Suprapubic skin (tissue), 4 donors: ENCODE measurements around the gene CDH8. TPM values are rescaled to one million over a fixed set of nuclear protein-coding genes. Genes with fewer than 3 reads are reported as not detected.

Source experiments
- DNase-seq, 2 donors: peaks; one replicate each; pipeline ENCODE4 v3.0.0-alpha.2; 2019; ENCODE audit warnings: low spot score in 2 of 2
- H3K27ac ChIP-seq: fragments of 200-600 bp; sonication (generic); one replicate; pipeline ENCODE4 v1.5.1; 2019
- H3K27me3 ChIP-seq: fragments of 200-600 bp; sonication (generic); one replicate; pipeline ENCODE4 v1.5.1; 2019
- H3K36me3 ChIP-seq: fragments of 200-600 bp; sonication (generic); one replicate; pipeline ENCODE4 v1.5.1; 2019
- H3K4me1 ChIP-seq: fragments of 200-600 bp; sonication (generic); one replicate; pipeline ENCODE4 v1.5.1; 2019
- H3K4me3 ChIP-seq: fragments of 200-600 bp; sonication (generic); one replicate; pipeline ENCODE4 v1.5.1; 2019; ENCODE audit warnings: mild to moderate bottlenecking
- H3K9me3 ChIP-seq: fragments of 200-600 bp; sonication (generic); one replicate; pipeline ENCODE4 v1.5.1; 2019
- EP300 ChIP-seq: sonication (generic); formaldehyde crosslinking; IDR thresholded peaks from one replicate; pipeline ENCODE4 v1.6.1; 2017; ENCODE audit warnings: antibody characterized with exemption
- POLR2A ChIP-seq, 2 donors: fragments of 450-650 bp; IDR thresholded peaks; one replicate each; pipeline ENCODE4 v1.6.1; 2017; ENCODE audit warnings: antibody characterized with exemption in 2 of 2, mild to moderate bottlenecking in 2 of 2, moderate library complexity in 2 of 2
- POLR2AphosphoS5 ChIP-seq, 3 donors: sonication (generic); formaldehyde crosslinking; IDR thresholded peaks; one replicate each; pipeline ENCODE4 v1.6.1; 2017; ENCODE audit warnings: antibody characterized with exemption in 3 of 3
- WGBS: methylation state at CpG from one replicate; pipeline ENCODE4 v1.1.5; 2018; 5-methylcytosine and 5-hydroxymethylcytosine counted together
- total RNA-seq, 4 donors: library from RNA; depleted of rRNA; stranded (reverse); fragments of >200 nt; gene quantifications; one replicate each; pipeline ENCODE4 v1.1.0, GENCODE V29; 2016
- TF ChIP-seq, protein P1 (sequence below), 2 donors: fragments of 200-600 bp in 1 of 2; fragments of 450-650 bp in 1 of 2; sonication (generic) in 1 of 2; IDR thresholded peaks; one replicate each; pipeline ENCODE4 v1.5.1; 2016 to 2019; ENCODE audit warnings: antibody characterized with exemption in 2 of 2, mild to moderate bottlenecking in 1 of 2, moderate library complexity in 1 of 2

Gene CDH8
- total RNA-seq, 4 donors from 2014 or later = 0.42 to 5.8 (median 2.2) TPM; not detected in 1

- no peaks in the 10 kb centered on the region for H3K36me3 ChIP-seq
- H3K27ac ChIP-seq = no peak overlapping the region
- no peaks in the 10 kb centered on the region for H3K4me1 ChIP-seq
- TF ChIP-seq EP300 = no peak
- TF ChIP-seq, protein P1, sequence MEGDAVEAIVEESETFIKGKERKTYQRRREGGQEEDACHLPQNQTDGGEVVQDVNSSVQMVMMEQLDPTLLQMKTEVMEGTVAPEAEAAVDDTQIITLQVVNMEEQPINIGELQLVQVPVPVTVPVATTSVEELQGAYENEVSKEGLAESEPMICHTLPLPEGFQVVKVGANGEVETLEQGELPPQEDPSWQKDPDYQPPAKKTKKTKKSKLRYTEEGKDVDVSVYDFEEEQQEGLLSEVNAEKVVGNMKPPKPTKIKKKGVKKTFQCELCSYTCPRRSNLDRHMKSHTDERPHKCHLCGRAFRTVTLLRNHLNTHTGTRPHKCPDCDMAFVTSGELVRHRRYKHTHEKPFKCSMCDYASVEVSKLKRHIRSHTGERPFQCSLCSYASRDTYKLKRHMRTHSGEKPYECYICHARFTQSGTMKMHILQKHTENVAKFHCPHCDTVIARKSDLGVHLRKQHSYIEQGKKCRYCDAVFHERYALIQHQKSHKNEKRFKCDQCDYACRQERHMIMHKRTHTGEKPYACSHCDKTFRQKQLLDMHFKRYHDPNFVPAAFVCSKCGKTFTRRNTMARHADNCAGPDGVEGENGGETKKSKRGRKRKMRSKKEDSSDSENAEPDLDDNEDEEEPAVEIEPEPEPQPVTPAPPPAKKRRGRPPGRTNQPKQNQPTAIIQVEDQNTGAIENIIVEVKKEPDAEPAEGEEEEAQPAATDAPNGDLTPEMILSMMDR (IDR thresholded peaks at IDR 0.05) = no peak
- no peak for TF ChIP-seq POLR2A (IDR thresholded peaks at IDR 0.05)
- no peak for TF ChIP-seq POLR2AphosphoS5 (IDR thresholded peaks at IDR 0.05)
- WGBS = 78% methylated on average over 3 of the region's 3 CpGs
- H3K9me3 ChIP-seq = no peaks in the 10 kb centered on the region
- DNase-seq = no peak
- no peak overlapping the region for H3K4me3 ChIP-seq
- no peaks in the 10 kb centered on the region for H3K27me3 ChIP-seq
Observed at GRCh38 chr16:61763013-61763412, 273.2 kb downstream of the CDH8 start.

DNA sequence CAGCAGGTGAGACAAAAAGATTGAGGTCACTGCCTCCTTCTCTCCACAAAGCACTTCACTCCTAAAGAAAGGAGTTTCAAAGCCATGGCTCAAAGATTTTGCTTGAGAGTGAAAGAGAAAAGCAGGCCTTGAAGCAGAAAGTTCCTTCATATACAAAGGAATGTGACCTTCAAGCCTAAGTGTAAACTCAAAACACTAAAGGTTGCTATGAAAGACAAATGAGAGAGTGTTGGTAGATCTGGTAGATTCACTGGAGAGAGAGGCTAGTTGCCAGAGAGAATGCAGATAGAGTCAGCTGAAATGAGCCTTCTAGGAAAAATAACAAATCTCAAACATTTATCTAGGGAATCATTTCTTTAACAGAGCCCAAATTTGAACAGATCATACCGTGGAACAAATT lies 305.2 kb downstream of the CDH8 start:
- 79% methylated on average over 1 of the region's 1 CpG for WGBS
- Histone ChIP-seq H3K36me3 (no peaks in the 10 kb centered on the region), H3K27me3 (no peaks in the 10 kb centered on the region), H3K4me3 (no peak overlapping the region), H3K9me3 (no peaks in the 10 kb centered on the region), H3K4me1 (no peaks in the 10 kb centered on the region), H3K27ac (no peak overlapping the region)
- no peak for DNase-seq
- no peak for TF ChIP-seq POLR2AphosphoS5 (IDR thresholded peaks at IDR 0.05)

DNA sequence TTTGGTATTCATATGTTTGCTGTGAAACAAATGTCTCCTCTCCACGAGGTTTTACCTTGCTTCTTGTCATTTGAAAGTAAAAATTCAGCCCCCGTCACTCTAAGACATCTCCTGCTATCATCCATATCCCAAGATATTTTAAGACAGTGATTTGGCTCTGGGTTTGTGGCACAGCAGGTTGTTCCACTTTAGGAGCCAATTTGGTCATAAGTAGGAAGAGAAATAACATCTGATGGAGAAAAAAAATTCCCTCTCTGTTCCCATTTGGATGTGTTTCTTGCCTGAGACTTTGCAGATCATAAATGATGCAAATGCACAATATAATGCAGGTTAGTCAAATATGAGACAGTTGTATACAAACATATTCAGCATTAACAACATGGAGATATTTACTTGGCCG lies 309.5 kb downstream of the CDH8 start:
- Histone ChIP-seq H3K36me3 (no peaks in the 10 kb centered on the region), H3K27ac (no peak overlapping the region), H3K4me1 (no peaks in the 10 kb centered on the region), H3K27me3 (no peaks in the 10 kb centered on the region), H3K9me3 (no peaks in the 10 kb centered on the region), H3K4me3 (no peak overlapping the region)
- TF ChIP-seq, protein P1 (IDR thresholded peaks at IDR 0.05) = no peak
- TF ChIP-seq EP300 = no peak
- TF ChIP-seq POLR2AphosphoS5 (IDR thresholded peaks at IDR 0.05) = no peak
- no peak for TF ChIP-seq POLR2A (IDR thresholded peaks at IDR 0.05)
- 52% methylated on average over 3 of the region's 3 CpGs for WGBS
- no peak for DNase-seq

GRCh38 chr16:61726125-61726524 lies 310.1 kb downstream of the CDH8 start:
- TF ChIP-seq EP300 = no peak
- TF ChIP-seq, protein P1 (IDR thresholded peaks at IDR 0.05) = no peak
- Histone ChIP-seq H3K9me3 (no peaks in the 10 kb centered on the region), H3K4me3 (no peak overlapping the region), H3K36me3 (no peaks in the 10 kb centered on the region), H3K4me1 (no peaks in the 10 kb centered on the region), H3K27me3 (no peaks in the 10 kb centered on the region), H3K27ac (no peak overlapping the region)
- DNase-seq = no peak

- TF ChIP-seq, protein P1 (IDR thresholded peaks at IDR 0.05) = no peak
- TF ChIP-seq EP300 = no peak
- no peak for TF ChIP-seq POLR2A (IDR thresholded peaks at IDR 0.05)
- no peak for TF ChIP-seq POLR2AphosphoS5 (IDR thresholded peaks at IDR 0.05)
- H3K4me3 ChIP-seq = no peak overlapping the region
- H3K9me3 ChIP-seq = no peaks in the 10 kb centered on the region
- H3K36me3 ChIP-seq = no peaks in the 10 kb centered on the region
- H3K4me1 ChIP-seq = no peaks in the 10 kb centered on the region
- no peak for DNase-seq
- no peak overlapping the region for H3K27ac ChIP-seq
- H3K27me3 ChIP-seq = no peaks in the 10 kb centered on the region
- 64% methylated on average over 3 of the region's 3 CpGs for WGBS
Observed at GRCh38 chr16:61721544-61721943, 314.7 kb downstream of the CDH8 start.

- Histone ChIP-seq H3K9me3 (no peaks in the 10 kb centered on the region), H3K27ac (no peak overlapping the region), H3K4me3 (no peak overlapping the region), H3K36me3 (no peaks in the 10 kb centered on the region), H3K4me1 (no peaks in the 10 kb centered on the region), H3K27me3 (no peaks in the 10 kb centered on the region)
- TF ChIP-seq, protein P1 (IDR thresholded peaks at IDR 0.05) = no peak
- TF ChIP-seq POLR2AphosphoS5 (IDR thresholded peaks at IDR 0.05) = no peak
- DNase-seq = no peak
Observed at GRCh38 chr16:61715393-61715792, 320.8 kb downstream of the CDH8 start.
